GM19328 (cell line): ENCODE data around the gene GFER.
A peak's percentile ranks its signal among the peaks of the same experiment; 100 is the strongest.
"Not testable (repeated sequence)": the region's sequence is repeated elsewhere in the genome, so short reads cannot be mapped to it uniquely, and the experiment has no call there.

Experiments used
- ATAC-seq: cut with Tn5 transposase; IDR thresholded peaks from one replicate; pipeline ENCODE4 v1.9.1; 2021; ENCODE audit warnings: mild to moderate bottlenecking, moderate library complexity; ENCODE audit not compliant: unreplicated experiment

Gene GFER

DNA sequence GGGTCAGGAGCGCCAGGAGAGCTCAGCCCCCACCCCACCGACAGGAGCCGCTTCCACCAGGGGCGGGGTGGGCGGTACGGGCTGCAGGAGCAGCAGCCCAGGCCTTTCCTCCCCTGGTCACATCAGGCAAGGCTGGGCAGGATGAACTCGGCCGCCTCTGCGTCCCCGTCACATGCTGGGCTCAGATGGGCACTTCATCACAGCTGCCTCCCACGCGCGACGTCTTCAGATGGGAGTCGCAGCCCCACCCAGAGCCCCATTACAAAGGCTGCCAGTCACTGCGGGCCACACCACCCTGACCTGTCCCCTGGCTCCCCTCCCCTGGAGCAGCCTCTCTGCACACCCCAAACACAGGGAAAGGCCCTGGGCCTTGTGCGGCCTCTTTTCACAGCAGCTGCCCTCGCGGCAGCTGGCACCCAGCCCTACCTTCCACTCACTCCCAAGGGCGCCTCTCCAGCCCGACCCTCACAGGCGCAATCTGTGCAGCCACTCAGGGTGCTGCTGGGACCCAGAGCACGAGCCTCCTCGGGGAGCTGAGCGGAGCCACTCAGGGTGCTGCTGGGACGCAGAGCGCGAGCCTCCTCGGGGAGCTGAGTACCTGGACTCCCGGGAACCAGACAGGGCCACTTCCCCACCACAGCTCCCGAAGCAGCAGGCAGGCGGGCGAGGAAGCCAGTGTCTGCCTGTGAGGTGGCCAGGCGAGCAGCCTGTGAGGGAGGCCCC lies 21.0 kb downstream of the GFER start:
- ATAC-seq, result no peak

DNA sequence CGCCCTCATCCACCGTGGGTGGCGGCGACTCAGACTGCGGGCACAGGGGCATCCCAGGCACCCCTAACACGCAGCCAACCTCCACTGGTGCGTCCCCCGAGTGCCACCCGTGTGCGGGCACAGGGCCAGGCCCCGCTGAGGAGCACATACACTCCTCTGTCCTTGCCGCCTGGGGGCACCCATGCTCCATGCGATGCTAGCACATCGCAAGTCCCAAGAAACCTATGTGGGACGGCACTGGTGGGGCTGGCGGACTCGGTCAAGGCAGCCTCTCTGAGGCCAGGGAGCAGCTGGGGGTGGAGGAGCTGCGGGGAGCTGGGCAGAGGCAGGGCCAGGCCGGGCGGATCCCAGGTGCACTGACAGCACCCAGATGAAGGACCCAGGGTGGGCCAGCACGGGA lies 21.7 kb downstream of the GFER start:
- ATAC-seq, result no peak

DNA sequence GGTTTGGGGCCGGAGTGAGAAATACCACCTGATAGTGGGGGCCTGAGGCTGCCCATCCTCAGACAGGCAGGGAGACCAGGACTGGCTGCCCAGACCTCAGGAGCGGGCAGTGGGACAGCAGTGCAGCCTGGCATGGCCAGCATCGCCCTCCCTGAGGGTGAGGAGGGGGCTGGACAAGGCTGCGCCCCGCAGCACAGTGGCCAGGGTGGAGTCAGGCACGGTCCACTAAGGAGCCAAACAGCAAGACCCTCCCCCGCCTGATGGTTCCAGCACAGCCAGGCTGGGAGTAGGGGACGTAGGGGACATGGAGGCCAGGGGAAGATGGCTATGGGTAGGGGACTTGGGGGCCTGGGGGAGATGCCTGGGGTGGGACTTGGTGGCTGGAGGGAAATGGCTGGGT lies 22.3 kb downstream of the GFER start:
- ATAC-seq, result no peak

DNA sequence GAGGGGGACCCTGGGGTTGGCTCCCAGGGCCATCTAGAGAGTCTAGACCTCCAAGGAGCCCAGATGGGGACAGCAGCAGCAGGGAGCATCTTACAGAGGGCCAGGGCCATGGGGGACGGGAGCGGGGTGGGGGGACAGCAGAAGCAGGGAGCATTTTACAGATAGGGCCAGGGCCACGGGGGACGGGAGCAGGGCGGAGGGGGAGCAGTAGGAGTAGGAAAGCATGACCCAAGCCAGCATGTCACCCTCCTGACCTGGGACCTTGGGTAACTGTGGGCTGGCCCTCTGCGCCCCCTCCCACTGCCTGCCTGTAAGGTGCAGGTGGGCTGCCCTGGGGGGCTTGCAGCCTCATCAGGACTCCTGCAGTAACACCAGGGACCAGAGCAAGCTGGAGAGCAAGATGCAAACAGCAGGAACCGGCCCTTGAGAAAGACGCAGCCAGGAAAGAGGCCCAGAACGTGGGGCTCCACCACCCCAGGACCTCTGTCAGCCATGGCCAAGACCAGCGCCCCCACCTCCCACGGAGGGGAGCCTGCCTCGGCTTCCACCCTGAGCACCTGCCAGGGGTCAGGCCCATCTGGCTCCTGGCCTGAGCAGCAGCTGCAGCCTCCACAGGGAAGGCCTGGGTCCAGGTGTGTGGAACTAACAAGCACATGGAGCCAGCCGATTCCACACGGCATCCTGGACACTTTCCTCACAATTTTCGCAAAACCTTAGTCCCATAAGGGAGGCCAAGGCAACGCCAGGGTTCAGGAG lies 23.3 kb downstream of the GFER start:
- ATAC-seq, result no peak

DNA sequence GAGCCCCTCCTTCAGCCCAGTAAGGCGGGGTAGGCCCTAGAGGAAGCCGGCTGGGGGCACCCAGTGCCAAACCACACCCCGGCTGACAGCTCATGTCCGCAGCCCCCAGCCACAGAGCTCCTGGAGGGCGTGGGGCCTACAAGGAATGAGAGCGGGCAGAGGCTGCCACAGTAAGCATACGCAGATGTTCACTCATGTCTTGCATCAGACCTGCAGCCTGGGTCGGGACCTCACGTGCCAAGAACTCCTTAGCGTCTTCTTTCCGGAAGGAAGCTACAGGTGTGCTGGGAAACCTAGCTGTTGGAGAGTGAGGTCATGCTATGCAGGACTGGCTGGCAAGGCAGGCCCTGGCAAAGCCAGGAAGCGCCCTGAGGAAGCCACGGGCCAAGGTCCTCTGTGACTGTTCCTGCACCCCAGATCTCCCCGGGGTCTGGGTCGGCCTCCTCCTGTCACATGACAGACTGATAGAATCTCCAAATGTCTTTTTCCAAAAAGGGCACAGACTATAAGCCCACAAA lies 24.1 kb downstream of the GFER start:
- ATAC-seq, result no peak

DNA sequence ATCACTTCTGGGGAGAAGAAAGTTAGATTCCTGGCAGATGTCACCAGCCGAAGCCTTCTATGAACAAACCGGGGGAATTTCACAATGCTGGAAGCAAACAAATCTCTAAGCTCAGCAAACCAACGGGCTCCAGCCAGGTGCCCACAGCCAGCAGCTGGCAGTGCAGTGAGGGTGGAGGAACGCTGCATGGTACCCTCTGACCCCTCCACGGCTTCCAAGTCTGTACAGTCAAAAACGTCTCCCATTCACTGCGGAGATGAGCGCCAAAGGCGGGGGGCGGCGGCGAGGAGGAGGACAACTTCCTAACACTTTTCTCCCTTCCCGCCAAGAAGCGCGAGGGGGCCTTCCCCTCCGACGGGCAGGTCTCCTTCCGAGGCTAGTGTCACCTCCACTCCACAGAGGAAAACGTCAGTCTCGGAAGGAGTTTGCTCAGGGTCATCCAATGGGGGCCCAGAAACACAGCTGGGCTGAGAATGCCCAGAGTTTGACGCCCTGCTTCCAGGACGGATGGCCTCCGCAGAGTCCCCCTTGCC lies 24.7 kb downstream of the GFER start:
- no peak for ATAC-seq

DNA sequence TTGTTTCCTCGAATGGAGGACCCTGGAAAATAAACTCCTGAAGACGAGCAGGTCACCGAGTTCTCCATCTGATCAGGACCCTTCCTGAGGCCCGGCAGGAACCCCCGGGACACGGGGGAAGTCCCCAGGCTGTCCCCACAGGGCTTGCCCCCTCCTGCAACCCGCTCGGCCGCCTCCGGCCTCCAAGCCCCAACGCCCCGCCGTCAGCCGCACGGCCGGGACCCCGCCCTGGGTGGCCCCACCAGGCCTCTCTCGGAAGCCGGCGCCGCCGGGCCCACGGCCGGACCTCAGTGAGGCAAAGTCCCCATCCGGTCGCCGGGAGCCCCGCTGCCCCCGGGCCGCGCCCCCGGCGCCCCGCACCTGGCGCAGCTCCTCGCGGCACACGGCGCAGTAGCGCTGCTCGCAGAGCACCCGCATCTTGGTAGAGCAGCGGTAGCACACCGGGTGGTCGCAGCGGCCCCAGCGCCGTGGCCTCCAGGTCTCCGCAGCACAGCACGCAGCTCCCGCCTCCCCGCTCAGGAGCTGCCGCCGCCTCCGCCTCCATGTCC lies 25.2 kb downstream of the GFER start:
- ATAC-seq, result peak; percentile 31

DNA sequence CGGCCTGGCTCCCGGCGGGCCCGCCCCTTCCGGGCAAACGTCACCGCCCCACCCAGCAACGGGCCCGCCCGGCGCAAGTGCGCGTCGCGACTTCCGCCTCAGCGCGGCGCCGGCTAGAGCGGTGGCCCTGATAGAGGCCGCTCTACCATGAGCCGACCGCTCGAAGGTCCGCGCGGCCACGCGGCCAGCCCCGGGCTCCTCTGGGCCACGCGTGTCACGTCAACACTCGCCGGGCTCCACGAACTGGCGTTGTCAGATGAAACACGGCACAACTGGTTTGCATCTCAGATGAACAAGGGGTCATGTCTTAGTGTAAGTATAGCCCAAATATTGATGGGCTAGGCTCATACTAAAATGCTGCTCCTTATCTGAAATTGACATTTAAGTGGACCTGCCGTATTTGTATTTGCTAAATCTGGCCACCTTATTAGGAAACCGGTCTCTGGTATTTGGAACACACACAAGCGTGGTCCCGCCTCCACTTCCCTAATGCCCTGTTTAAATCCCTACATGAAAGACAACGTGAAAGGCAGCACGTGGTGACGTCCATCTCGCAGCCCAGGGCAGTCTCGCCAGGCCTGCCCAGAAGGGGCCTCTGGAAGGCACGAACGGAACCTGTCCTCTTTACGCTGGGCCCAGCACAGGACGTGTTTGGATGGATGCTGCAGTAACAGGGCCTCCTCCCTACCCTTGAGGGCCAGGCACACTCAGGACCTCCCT lies 26.0 kb downstream of the GFER start, which contains the start of gene ZNF598:
TSS of gene ZNF598 (minus strand) at position 31 of the 720 bp plus-strand sequence.
- peak; percentile 67 for ATAC-seq

DNA sequence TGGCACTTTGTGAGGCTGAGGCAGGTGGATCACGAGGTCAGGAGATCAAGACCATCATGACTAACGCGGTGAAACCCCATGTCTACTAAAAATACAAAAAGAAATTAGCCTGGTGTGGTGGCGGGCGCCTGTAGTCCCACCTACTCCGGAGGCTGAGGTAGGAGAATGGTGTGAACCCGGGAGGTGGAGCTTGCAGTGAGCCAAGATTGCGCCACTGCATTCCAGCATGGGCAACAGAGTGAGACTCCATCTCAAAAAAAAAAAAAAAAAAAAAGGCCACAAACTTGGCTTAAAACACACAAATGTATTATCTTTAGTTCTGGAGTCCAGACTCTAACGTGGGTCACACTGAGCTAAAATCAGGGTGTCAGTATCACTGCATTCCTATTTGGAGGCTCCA lies 27.7 kb downstream of the GFER start:
- not testable (repeated sequence) for ATAC-seq

DNA sequence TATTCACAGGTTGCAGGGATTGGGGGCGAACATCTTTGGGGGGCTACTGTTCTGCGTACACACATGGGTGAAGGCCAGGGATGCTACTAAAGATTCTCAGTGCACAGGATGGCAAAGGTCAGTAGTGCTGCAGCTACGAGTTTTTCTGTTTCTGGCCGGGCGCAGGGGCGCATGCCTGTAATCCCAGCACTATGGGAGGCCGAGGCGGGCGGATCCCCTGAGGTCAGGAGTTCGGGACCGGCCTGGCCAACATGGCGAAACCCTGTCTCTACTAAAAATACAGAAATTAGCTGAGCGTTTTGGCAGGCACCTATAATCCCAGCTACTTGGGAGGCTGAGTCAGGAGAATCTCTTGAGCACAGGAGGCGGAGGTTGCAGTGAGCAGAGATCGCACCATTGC lies 29.5 kb downstream of the GFER start:
- ATAC-seq, result no peak

DNA sequence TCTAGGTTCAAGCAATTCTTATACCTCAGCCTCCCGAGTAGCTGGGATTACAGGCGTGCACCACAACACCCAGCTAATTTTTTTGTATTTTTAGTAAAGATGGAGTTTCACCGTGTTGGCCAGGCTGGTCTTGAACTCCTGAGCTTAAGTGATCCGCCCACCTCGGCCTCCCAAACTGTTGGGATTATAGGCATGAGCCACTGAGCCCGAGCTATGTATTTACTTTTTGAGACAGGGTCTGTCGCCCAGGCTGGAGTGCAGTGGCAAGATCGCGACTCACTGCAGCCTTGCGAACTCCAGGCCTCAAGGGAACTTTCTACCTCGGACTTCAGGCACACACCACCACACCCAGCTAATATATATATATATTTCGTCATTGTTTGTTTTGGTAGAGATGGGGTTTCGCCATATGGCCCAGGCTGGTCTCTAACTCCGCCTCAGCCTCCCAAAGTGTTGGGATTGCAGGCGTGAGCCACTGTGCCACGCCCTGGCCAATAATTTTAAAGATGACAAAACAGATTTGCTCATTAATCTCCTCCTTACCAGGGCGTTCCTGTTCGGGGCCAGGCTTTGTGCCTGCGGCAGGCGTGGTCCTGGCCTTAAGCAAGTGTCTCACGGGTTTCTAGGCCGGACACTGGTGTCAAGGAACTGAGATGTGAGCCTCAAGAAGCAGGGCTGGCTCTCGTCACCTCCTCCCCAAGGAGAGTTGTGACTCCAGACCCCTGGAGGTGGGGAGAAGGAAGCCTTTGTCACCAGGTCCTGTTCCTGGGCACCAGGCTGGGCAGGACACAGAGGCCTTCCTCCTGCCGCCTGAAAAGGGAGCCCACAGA lies 31.3 kb downstream of the GFER start:
- ATAC-seq, result no peak

DNA sequence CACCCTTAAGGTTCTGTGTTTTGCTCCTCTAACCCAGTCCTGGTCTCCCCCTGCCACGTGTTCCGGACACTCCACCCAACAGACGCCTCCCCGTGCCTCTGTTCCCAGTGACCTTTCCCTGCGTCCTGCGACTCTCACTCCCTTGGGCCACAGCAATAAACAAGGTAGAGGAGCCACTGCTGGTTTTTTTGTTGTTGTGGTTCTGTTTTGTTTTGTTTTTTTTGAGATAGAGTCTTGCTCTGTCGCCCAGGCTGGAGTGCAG lies 31.9 kb downstream of the GFER start:
- ATAC-seq, result no peak

DNA sequence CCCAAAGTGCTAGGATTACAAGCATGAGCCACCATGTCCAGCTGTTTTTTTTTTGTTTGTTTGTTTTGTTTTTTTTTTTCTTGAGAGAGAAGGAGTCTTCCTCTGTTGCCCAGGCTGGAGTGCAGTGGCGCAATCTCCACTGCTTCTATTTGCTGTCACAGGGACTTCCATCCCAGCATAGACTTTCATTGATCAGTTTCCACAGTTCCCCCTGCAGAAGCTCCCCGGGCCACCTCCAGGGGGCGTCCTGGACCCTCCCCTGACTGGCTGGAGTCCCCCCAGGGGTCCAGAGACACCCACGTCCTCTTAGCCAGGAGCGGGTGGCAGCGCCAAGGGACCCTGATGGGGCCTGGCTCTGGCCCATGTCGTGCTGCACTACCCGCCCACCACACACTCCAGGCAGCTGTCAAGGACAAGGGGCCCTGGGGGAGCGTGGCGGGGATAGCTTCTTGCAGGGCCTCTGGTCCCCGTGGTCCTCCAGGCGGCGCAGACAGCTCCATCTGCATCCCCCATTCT lies 32.5 kb downstream of the GFER start:
- ATAC-seq, result no peak

DNA sequence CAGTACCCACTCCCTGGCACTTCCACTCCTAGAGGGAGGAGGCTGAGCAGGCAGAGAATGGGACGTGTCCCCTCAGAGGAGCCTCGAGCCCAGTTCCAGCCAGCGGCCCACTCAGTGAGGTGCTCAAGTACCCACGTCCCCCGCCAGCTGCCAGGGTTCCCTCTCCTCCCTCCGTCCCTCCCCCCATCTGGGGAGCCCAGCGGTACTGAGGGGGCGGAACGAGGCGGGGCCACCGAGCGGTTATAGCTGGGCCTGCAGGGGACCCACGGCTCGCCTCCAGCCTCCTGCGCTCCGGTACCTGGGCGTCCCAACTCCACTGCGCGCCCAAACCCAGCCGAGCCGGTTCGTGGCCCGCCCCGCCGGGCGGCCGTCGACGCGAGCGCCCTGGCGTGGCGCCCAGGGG lies 35.5 kb downstream of the GFER start, which contains the start of gene NPW:
TSS of gene NPW (plus strand) at position 268 of the 403 bp plus-strand sequence.
- ATAC-seq, result no peak

DNA sequence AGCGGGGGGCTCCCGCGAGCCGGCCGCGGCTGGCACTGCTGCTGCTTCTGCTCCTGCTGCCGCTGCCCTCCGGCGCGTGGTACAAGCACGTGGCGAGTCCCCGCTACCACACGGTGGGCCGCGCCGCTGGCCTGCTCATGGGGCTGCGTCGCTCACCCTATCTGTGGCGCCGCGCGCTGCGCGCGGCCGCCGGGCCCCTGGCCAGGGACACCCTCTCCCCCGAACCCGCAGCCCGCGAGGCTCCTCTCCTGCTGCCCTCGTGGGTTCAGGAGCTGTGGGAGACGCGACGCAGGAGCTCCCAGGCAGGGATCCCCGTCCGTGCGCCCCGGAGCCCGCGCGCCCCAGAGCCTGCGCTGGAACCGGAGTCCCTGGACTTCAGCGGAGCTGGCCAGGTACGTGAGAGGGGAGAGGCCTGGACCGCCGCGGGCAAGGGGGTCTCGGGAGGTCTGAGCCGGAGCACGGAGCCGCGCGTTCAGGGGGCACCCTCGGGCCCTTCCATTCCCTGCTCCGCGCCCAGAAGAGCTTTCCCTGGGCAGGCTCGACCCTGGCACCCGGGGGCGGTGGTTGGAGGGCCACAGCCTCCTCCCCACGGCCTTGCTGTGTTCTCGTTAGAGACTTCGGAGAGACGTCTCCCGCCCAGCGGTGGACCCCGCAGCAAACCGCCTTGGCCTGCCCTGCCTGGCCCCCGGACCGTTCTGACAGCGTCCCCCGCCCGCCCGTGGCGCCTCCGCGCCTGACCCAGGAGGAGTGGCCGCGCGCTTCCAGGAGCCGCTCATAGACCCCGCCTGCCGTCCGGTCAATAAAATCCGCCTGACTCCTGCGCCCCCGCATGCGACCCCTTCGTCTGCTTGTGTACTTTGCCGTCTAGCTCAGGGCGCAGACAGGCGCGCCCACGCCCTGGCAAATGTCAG lies 36.2 kb downstream of the GFER start:
- ATAC-seq, result no peak

DNA sequence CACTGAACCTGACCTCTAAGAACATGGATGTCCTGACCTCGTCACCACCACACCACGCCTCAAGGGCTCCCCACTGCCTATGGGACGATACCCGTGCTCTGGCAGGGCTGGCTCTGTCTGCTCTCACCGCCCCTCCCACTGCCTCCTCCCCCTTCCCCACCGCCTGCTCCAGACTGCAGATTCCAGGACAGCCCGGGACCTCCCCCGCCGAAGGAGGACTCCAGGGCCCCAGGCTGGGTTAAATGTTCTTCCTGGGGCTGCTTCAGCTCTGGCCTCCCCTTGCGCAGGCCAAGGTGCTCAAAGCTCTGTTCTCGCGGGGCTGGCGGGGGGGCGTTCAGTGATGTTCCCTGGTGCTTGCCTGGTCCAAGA lies 38.7 kb downstream of the GFER start:
- ATAC-seq, result no peak

DNA sequence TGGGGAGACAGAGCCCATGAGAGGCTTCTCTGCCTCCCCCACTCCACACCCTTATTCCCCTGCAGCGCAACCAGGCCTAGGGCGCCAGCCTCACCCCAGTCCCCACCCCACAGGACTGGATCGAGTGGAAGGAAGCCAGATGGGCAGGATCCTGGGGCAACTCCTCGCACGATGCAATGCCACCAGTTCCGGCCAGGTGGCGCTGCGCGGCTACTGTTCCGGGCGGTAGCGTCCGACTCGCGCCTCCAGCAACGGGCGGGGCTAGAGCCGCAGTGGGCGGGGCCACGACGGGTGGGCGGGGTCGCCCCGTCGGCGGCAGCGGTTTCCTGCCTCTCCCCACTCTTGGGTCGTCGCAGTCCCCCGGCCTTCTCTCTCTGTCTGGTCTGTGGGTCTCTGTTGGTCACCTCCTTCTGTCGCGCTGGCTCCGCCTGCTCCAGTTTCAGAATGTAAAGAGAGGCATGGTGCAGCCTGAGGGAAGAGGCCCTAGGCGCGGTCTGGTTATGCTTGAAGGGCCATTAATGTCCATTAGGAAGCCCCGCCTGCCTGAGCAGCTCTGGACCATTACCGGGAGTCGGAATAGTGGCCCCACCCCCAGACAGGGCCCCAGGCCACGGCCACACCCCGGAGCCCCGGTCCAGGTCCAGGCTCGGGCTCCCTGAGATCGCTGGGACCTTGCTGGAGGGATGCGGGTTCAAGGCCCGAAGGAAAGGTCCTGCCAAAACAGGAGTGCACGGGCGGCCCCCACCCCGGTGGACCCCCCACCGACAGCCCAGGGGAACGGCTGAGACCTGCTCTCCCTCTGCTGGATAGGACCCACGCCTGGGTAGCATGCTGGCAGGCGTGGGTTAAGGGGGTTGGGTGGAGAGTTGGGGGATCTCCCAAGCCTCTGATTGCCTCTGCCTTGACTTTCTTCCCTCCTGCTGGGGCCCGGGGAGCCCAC lies 39.4 kb downstream of the GFER start:
- ATAC-seq, result peak; percentile 78

DNA sequence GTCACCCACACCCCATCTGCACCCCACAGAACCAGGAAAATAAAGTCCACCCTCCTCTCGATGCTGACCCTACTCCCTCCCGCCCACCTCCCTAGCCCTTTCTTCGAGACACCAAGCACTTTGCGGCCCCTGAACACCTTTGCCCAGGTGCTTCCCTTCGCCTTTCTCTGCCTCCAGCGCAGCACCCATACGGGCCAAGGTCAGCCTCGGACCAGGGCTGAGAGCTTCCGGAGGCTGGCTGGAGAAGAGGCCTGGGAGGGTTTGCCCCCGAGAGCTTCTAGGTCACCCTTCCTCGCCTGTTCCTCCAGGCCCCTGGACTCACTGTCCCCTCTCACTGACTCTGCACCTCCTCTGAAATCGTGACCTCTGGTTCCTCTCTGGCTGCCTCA lies 40.0 kb downstream of the GFER start:
- no peak for ATAC-seq
